ENCODE data around the gene LRRC4.

LRRC4 gene

DNA sequence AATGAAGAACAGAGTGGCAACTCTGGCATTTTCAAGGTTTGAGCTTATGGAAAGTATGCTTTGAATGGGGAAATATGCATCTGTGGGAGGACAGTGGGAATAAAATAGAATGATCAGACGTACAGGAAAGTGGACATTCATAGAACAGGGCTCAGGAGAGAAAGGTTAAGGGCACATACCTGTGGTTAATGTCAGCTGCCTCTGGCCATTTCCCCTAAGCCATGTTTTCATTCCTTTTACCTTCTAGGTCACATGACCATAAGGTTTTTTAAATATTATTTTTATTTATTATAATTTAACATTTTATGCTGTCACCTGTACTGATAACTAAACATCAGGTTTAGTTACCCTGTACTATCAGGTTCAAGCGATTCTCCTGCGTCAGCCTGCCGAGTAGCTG lies 52.8 kb downstream of the LRRC4 start:
- Histone ChIP-seq H3K27ac (no peak overlapping the region), H3K36me3 (peaks cover 18% of the 10 kb centered on the region), H3K9me3 (no peaks in the 10 kb centered on the region), H3K4me1 (ENCODE audit: control insufficient read depth in 1 of 2, insufficient read depth in 1 of 2, low read depth in 1 of 2, low read length in 1 of 2) (no peaks in the 10 kb centered on the region), H3K27me3 (no peaks in the 10 kb centered on the region), H3K4me3 (ENCODE audit: low read depth in 1 of 2, low read length in 1 of 2) (no peak overlapping the region)
- TF ChIP-seq, protein P1, sequence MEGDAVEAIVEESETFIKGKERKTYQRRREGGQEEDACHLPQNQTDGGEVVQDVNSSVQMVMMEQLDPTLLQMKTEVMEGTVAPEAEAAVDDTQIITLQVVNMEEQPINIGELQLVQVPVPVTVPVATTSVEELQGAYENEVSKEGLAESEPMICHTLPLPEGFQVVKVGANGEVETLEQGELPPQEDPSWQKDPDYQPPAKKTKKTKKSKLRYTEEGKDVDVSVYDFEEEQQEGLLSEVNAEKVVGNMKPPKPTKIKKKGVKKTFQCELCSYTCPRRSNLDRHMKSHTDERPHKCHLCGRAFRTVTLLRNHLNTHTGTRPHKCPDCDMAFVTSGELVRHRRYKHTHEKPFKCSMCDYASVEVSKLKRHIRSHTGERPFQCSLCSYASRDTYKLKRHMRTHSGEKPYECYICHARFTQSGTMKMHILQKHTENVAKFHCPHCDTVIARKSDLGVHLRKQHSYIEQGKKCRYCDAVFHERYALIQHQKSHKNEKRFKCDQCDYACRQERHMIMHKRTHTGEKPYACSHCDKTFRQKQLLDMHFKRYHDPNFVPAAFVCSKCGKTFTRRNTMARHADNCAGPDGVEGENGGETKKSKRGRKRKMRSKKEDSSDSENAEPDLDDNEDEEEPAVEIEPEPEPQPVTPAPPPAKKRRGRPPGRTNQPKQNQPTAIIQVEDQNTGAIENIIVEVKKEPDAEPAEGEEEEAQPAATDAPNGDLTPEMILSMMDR (IDR thresholded peaks at IDR 0.05) = no peak
